Keratinocyte (primary cell): ENCODE measurements around the gene MRPL45.

Experiments used
- CTCF ChIP-seq, 3 experiments: IDR thresholded peaks in 1 of 3; conservative IDR thresholded peaks in 1 of 3; optimal IDR thresholded peaks in 1 of 3; 2 replicates in 2 of 3; 3 replicates in 1 of 3; pipeline versions ENCODE3 to v1.5.1; 2011; ENCODE audit warnings: low read length in 3 of 3, mild to moderate bottlenecking in 3 of 3, moderate library complexity in 2 of 3, control low read depth in 1 of 3, inconsistent platforms in 1 of 3; ENCODE audit not compliant: insufficient read depth in 2 of 3; ENCODE audit errors: extremely low read depth in 1 of 3
- EZH2 ChIP-seq: IDR thresholded peaks from one replicate; pipeline ENCODE4 v1.6.1; 2012; ENCODE audit warnings: inconsistent platforms, mild to moderate bottlenecking, low read length, moderate library complexity

- TF ChIP-seq CTCF (optimal IDR thresholded peaks at IDR 0.05 in 1 of 3, IDR thresholded peaks at IDR 0.05 in 1 of 3, conservative IDR thresholded peaks at IDR 0.05 in 1 of 3; ENCODE audit: extremely low read depth in 1 of 3, insufficient read depth in 2 of 3, low read length in 3 of 3) = no peak
- TF ChIP-seq EZH2 = no peak
Observed at GRCh38 chr17:38334480-38335364, 37.8 kb downstream of the MRPL45 start.
